RPMI8226 (cell line): Measurements from ENCODE around the gene PIGV.
"Not testable (repeated sequence)": the region's sequence is repeated elsewhere in the genome, so short reads cannot be mapped to it uniquely, and the experiment has no call there.

Experiments used
- DNase-seq: peaks from one replicate; pipeline ENCODE4 v3.0.0-alpha.2; 2015

Gene PIGV

GRCh38 chr1:26837665-26838064, 49.9 kb downstream of the PIGV start:
- DNase-seq: not testable (repeated sequence)

- peak; percentile 95 for DNase-seq
These were observed 51.0 kb downstream of the PIGV start for GRCh38 chr1:26838474-26839338.

- DNase-seq: no peak
These were observed 51.6 kb downstream of the PIGV start for GRCh38 chr1:26839339-26839722.

GRCh38 chr1:26839779-26840178, 52.0 kb downstream of the PIGV start:
- no peak for DNase-seq

GRCh38 chr1:26844424-26845196, 56.9 kb downstream of the PIGV start:
- DNase-seq: no peak

GRCh38 chr1:26847826-26848225, 60.1 kb downstream of the PIGV start:
- DNase-seq: not testable (repeated sequence)
